NB4 (cell line): ENCODE data around the gene DCLK1.

Experiments used
- CTCF ChIP-seq: IDR thresholded peaks from one replicate; pipeline ENCODE4 v1.5.1; 2012; ENCODE audit warnings: low read depth, low read length
- MAX ChIP-seq: IDR thresholded peaks from 2 replicates; pipeline ENCODE4 v1.6.1; 2011; ENCODE audit warnings: low read depth, low read length
- MYC ChIP-seq: IDR thresholded peaks from 2 replicates; pipeline ENCODE4 v1.6.1; 2011; ENCODE audit warnings: low read depth, low read length
- POLR2A ChIP-seq: IDR thresholded peaks from 2 replicates; pipeline ENCODE4 v1.6.1; 2011; ENCODE audit warnings: mild to moderate bottlenecking; ENCODE audit not compliant: insufficient read length; ENCODE audit errors: extremely low read depth

DNA sequence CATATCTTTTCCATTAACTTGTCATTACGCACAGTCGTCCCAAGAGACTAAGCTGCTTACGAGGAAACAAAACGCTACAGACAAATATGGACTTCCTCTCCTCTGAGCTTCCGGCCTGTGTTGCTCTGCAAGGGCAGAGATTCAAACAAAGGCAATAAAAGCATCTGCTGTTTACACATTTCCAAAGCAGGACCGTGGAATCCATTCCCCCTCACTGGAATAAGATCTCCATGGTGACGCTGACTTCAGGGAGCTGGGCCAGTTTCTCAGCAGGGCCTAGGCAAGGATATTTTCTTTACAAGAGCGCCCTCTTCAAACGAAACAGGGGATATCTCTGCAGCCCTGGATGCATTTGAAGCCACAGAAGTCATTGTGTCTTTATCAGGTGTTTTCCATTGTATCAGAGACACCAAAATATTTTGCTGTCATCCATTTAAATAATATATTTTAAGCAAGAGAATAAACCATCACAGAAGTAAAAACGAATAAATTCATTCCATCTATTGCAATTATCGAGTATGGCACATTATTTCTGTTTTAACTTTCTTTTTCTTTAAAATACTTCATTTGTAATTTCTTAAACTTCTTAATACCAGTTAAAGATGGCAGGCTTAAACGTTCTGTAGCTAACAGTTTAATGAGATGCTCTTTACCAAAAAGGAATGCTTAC is 177.5 kb downstream of the DCLK1 start:
- TF ChIP-seq CTCF (peak; percentile 52), POLR2A (no peak), MYC (no peak), MAX (no peak)
